Activated CD4-positive, alpha-beta T cell treated with anti-CD3 and anti-CD28 coated beads, Interleukin-2, amount 10 ng/mL, durations not matched to agents 7 days and 5 days (primary cell): ENCODE measurements around the gene TBC1D7. TPM values are rescaled to one million over a fixed set of nuclear protein-coding genes. Genes with fewer than 3 reads are reported as not detected.

Experiments
- CTCF ChIA-PET: fragments of 350-600 bp; sonication (Branson Sonifier 250); formaldehyde crosslinking; loops from one replicate; lab custom pipeline; 2021; ENCODE audit warnings: antibody characterized with exemption; lab: Charles Lee
- POLR2A ChIA-PET: fragments of 350-600 bp; sonication (Branson Sonifier 250); formaldehyde crosslinking; loops from one replicate; lab custom pipeline; 2021; ENCODE audit warnings: antibody characterized with exemption; lab: Charles Lee
- DNase-seq: peaks from one replicate; pipeline ENCODE4 v3.0.0-alpha.2; 2020
- H3K27ac Mint-ChIP-seq: one replicate; pipeline ENCODE4 v1.8.0; 2021; ENCODE audit warnings: mild to moderate bottlenecking, moderate library complexity, mixed read lengths
- H3K27me3 Mint-ChIP-seq: one replicate; pipeline ENCODE4 v1.8.0; 2021; ENCODE audit warnings: mixed read lengths
- H3K36me3 Mint-ChIP-seq: one replicate; pipeline ENCODE4 v1.8.0; 2021; ENCODE audit warnings: low read depth, mixed read lengths
- H3K4me1 Mint-ChIP-seq: one replicate; pipeline ENCODE4 v1.8.0; 2021; ENCODE audit warnings: mixed read lengths
- H3K4me3 Mint-ChIP-seq: one replicate; pipeline ENCODE4 v1.8.0; 2021; ENCODE audit warnings: mild to moderate bottlenecking, moderate library complexity, mixed read lengths
- H3K9me3 Mint-ChIP-seq: one replicate; pipeline ENCODE4 v1.8.0; 2021; ENCODE audit warnings: mixed read lengths
- total RNA-seq, 2 experiments: library from RNA; stranded (reverse); gene quantifications; one replicate each; pipeline ENCODE4 v1.2.3, GENCODE V29; 2021

The TBC1D7 gene
- total RNA-seq, 2 experiments from 2014 or later = 18.1 to 20.0 TPM

DNA sequence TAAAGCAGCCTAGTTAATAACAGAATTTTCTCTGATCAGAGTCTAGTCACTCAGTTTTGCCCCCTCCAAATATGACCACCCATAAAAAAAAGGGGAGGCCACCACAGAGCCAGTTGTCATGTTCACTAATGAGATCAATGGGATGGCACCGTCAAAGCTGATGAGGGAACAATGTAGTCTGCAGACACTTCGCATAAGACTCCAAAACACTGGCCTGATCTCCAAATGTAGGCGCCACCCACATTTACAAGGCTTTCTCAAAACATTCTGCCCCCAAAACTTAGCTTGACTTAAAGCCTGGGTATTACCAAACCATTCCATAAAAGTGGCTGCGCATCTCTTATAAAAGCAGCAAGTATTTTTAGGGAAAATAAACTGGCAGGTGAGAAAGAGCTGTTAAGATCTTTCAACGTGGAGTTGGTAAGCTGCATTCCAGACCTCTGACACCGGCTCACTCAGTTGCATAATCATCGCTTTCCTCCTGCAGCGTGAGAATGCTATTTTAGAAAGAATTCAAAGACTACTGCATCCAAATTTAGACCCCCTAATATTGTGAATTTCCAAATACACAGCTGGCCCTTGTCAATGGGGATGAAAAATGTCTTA is 59.3 kb downstream of the TBC1D7 start:
- peaks cover 4% of the 10 kb centered on the region for H3K27me3 Mint-ChIP-seq
- no peak overlapping the region for H3K27ac Mint-ChIP-seq
- POLR2A ChIA-PET = no interaction called here
- no peak overlapping the region for H3K4me3 Mint-ChIP-seq
- CTCF ChIA-PET = interaction anchor here (0.8 to 1.6 kb wide), 3 partner anchors 9 to 99 kb away, joined by 3 to 6 read pairs (median 3); no protein-coding TSS in a partner anchor
- H3K36me3 Mint-ChIP-seq = no peaks in the 10 kb centered on the region
- peaks cover 12% of the 10 kb centered on the region for H3K4me1 Mint-ChIP-seq
- no peak for DNase-seq
- H3K9me3 Mint-ChIP-seq = no peaks in the 10 kb centered on the region

GRCh38 chr6:13267142-13267651 is 61.1 kb downstream of the TBC1D7 start:
- Mint-ChIP-seq H3K4me3 (no peak overlapping the region), H3K27ac (no peak overlapping the region), H3K27me3 (no peaks in the 10 kb centered on the region), H3K9me3 (no peaks in the 10 kb centered on the region), H3K36me3 (no peaks in the 10 kb centered on the region), H3K4me1 (peaks cover 4% of the 10 kb centered on the region)
- no peak for DNase-seq
- ChIA-PET POLR2A (no interaction called here), CTCF (no interaction called here)

DNA sequence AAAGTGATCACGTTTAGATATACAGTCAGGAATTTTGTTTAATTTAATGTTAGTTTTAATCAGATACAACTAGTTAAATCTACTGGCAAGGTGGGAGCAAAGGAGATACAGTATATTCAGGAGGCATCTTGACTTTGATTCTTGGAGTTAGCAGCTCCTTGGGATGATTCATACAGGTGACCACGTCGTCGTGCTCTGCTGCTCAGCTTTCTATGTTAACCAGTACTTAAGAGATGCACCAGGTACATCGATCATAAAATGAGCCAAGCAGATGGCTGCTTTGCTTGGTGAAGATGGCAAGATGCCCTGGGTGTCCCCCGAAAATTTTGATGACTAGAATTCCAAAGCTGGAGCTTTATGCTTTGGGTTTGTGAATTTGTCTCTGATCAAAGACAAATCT is 64.7 kb downstream of the TBC1D7 start:
- ChIA-PET POLR2A (interaction anchor here (0.6 kb wide), 1 partner anchor 11 kb away, joined by 4 read pairs; no protein-coding TSS in a partner anchor), CTCF (interaction anchor here (0.8 kb wide), 1 partner anchor 13 kb away, joined by 3 read pairs; no protein-coding TSS in a partner anchor)
- Mint-ChIP-seq H3K27ac (no peak overlapping the region), H3K9me3 (no peaks in the 10 kb centered on the region), H3K27me3 (no peaks in the 10 kb centered on the region), H3K4me1 (peaks cover 7% of the 10 kb centered on the region), H3K36me3 (no peaks in the 10 kb centered on the region), H3K4me3 (no peak overlapping the region)
- DNase-seq = no peak

DNA sequence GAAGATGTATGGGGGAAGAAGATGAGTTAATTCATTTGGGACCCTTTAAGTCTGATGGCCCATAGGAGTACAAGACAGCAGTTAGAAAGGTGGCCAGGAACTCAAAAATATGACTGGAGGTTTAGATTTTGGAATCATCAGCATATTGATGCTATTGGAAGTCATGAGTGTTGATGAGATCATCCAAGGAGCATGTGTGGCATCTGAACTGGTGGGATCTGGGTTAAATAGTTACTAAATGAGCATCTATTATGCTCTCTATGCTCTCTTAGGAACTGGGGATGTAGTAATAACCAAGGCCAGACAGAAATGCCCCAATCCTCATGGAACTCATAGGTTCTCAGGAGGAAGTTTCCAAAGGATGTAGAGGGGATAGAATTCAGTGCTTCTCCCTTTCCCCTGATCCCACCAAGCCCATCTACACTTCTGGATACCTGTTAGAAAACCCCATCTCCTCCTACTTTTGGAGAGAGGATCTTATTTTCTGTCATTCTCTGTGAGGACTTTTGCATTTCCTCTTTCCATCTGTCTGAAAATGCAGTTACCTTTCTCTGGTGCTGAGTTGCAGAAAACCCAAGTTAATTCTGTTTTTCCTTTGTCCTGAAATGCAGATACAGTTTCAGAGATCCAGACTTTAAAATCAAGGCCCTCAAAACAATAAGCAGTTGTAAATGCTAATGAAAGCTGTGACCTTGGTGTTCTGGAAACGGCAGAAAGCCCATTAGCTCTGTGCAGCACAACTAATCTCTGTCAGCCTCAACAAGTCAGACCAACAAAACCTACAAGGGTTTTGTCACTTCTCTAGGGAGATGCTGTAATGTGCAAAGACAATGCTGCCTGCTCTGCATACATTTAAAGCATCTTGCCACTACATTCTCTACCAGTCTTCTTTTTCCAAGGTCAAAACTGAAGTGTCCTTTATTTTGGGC is 65.8 kb downstream of the TBC1D7 start:
- Mint-ChIP-seq H3K36me3 (no peaks in the 10 kb centered on the region), H3K27ac (no peak overlapping the region), H3K4me3 (no peak overlapping the region), H3K9me3 (no peaks in the 10 kb centered on the region), H3K4me1 (peaks cover 7% of the 10 kb centered on the region), H3K27me3 (no peaks in the 10 kb centered on the region)
- no peak for DNase-seq
- POLR2A ChIA-PET = no interaction called here
- CTCF ChIA-PET = no interaction called here

DNA sequence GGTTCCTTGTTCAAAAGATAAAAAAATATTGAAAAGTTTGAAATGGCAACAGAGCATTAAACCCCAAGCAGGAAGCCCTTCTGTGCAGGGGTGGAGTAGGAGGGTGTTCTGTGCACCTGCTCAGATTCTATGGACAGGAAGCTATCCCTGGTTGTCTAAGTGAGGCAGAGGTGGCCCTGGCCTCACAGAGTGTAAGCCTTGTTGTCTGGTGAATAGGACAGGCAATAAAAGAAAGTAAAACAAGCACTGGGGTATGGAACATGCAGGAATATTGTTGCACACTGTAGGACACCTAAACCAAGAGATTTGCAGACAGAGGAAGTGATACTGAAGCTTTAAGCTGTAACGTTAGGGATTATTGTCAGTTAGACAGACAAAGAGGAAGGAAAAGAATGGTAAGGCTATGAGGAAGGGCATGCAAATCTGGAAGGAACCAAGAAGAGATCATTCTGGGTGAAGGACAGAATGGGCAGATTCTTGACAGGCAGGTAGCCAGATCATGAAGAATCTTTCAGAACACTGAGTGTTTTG is 66.8 kb downstream of the TBC1D7 start:
- Mint-ChIP-seq H3K4me1 (peaks cover 3% of the 10 kb centered on the region), H3K4me3 (no peak overlapping the region), H3K9me3 (no peaks in the 10 kb centered on the region), H3K36me3 (no peaks in the 10 kb centered on the region), H3K27ac (no peak overlapping the region), H3K27me3 (no peaks in the 10 kb centered on the region)
- ChIA-PET POLR2A (no interaction called here), CTCF (interaction anchor here (0.6 kb wide), 1 partner anchor 29 kb away, joined by 3 read pairs; no protein-coding TSS in a partner anchor)
- peak; percentile 10 for DNase-seq

DNA sequence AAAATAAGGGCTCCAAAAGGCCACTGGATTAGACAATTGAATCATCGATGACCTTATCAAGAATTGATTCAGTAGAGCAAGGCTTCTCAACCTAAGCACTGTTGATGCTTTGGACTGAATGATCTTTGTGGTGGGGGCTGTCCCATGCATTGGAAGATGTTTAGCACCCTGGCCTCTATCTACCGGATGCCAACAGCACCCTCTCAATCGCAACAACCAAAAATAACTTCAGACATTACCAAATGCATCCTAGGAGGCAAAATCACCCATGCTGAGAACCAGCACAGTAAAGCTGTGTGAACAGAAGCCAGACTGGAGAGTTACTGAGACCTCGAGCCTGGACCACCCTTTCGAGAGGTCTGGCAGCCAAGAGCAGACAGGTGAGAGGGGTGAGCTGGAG is 67.5 kb downstream of the TBC1D7 start:
- peaks cover 3% of the 10 kb centered on the region for H3K4me1 Mint-ChIP-seq
- ChIA-PET CTCF (interaction anchor here (0.6 kb wide), 1 partner anchor 30 kb away, joined by 3 read pairs; no protein-coding TSS in a partner anchor), POLR2A (no interaction called here)
- no peaks in the 10 kb centered on the region for H3K9me3 Mint-ChIP-seq
- no peaks in the 10 kb centered on the region for H3K36me3 Mint-ChIP-seq
- H3K27ac Mint-ChIP-seq = no peak overlapping the region
- no peaks in the 10 kb centered on the region for H3K27me3 Mint-ChIP-seq
- no peak for DNase-seq
- H3K4me3 Mint-ChIP-seq = no peak overlapping the region

GRCh38 chr6:13260101-13260598 is 68.2 kb downstream of the TBC1D7 start:
- ChIA-PET CTCF (no interaction called here), POLR2A (no interaction called here)
- Mint-ChIP-seq H3K4me3 (no peak overlapping the region), H3K27me3 (no peaks in the 10 kb centered on the region), H3K9me3 (no peaks in the 10 kb centered on the region), H3K27ac (no peak overlapping the region), H3K36me3 (no peaks in the 10 kb centered on the region), H3K4me1 (peaks cover 3% of the 10 kb centered on the region)
- no peak for DNase-seq

- H3K4me1 Mint-ChIP-seq = peaks cover 3% of the 10 kb centered on the region
- H3K27me3 Mint-ChIP-seq = no peaks in the 10 kb centered on the region
- no peaks in the 10 kb centered on the region for H3K9me3 Mint-ChIP-seq
- no peak overlapping the region for H3K4me3 Mint-ChIP-seq
- H3K36me3 Mint-ChIP-seq = no peaks in the 10 kb centered on the region
- CTCF ChIA-PET = no interaction called here
- POLR2A ChIA-PET = no interaction called here
- H3K27ac Mint-ChIP-seq = no peak overlapping the region
- DNase-seq = no peak
Measured at GRCh38 chr6:13259393-13259792, 68.9 kb downstream of the TBC1D7 start.

GRCh38 chr6:13256266-13257001 is 71.9 kb downstream of the TBC1D7 start:
- Mint-ChIP-seq H3K4me1 (peaks cover under 1% of the 10 kb centered on the region), H3K9me3 (no peaks in the 10 kb centered on the region), H3K4me3 (no peak overlapping the region), H3K36me3 (no peaks in the 10 kb centered on the region), H3K27me3 (no peaks in the 10 kb centered on the region), H3K27ac (no peak overlapping the region)
- DNase-seq = no peak
- CTCF ChIA-PET = no interaction called here
- POLR2A ChIA-PET = no interaction called here

Other genes with a start within 250 kb of the TBC1D7 start
- gene GFOD1, start 159.1 kb upstream of the TBC1D7 start, total RNA-seq = 1 to 10 TPM; 2.4 TPM
- 10 to 100 TPM; 14.3 to 19.4 TPM for gene SIRT5, start 246.1 kb upstream of the TBC1D7 start, total RNA-seq